Tibial artery (tissue), 4 donors: ENCODE data around the gene TM9SF4.

Experiments used
- DNase-seq, 2 donors: peaks; one replicate each; pipeline ENCODE4 v3.0.0-alpha.2; 2019
- H3K27ac ChIP-seq, 2 donors: fragments of 200-600 bp; sonication (generic) in 1 of 2; 1 replicate in 1 of 2; 2 replicates in 1 of 2; pipeline ENCODE4 v1.5.1; 2018 to 2019; ENCODE audit warnings: mild to moderate bottlenecking in 1 of 2
- H3K27me3 ChIP-seq, 2 donors: fragments of 200-600 bp; sonication (generic) in 1 of 2; one replicate each; pipeline versions ENCODE4 v1.5.1 to v1.6.0; 2016 to 2019
- H3K36me3 ChIP-seq, 3 donors: fragments of 200-600 bp; sonication (generic) in 2 of 3; one replicate each; pipeline ENCODE4 v1.5.1; 2016 to 2019; ENCODE audit warnings: mild to moderate bottlenecking in 2 of 3
- H3K4me1 ChIP-seq, 4 donors: fragments of 200-600 bp; sonication (generic) in 2 of 4; 1 replicate in 3 of 4; 2 replicates in 1 of 4; pipeline ENCODE4 v1.5.1; 2016 to 2019
- H3K4me3 ChIP-seq, 2 donors: fragments of 200-600 bp; sonication (generic) in 1 of 2; 1 replicate in 1 of 2; 2 replicates in 1 of 2; pipeline ENCODE4 v1.5.1; 2018 to 2019; ENCODE audit warnings: mild to moderate bottlenecking in 2 of 2
- H3K9me3 ChIP-seq, 3 donors: fragments of 200-600 bp; sonication (generic) in 1 of 3; one replicate each; pipeline ENCODE4 v1.5.1; 2016 to 2019
- intact Hi-C: fragments of 100-400 bp; cut with DNase I; formaldehyde crosslinking; loops from one replicate; pipeline ENCODE4 v1.15.0; 2023; ENCODE audit warnings: low total_unique reads
- TF ChIP-seq, protein P1 (sequence below), 2 experiments: fragments of 200-600 bp in 1 of 2; fragments of 450-650 bp in 1 of 2; IDR thresholded peaks; one replicate each; pipeline ENCODE4 v1.5.1; 2017 to 2019; ENCODE audit warnings: antibody characterized with exemption in 2 of 2, mild to moderate bottlenecking in 1 of 2, moderate library complexity in 1 of 2

Gene TM9SF4

DNA sequence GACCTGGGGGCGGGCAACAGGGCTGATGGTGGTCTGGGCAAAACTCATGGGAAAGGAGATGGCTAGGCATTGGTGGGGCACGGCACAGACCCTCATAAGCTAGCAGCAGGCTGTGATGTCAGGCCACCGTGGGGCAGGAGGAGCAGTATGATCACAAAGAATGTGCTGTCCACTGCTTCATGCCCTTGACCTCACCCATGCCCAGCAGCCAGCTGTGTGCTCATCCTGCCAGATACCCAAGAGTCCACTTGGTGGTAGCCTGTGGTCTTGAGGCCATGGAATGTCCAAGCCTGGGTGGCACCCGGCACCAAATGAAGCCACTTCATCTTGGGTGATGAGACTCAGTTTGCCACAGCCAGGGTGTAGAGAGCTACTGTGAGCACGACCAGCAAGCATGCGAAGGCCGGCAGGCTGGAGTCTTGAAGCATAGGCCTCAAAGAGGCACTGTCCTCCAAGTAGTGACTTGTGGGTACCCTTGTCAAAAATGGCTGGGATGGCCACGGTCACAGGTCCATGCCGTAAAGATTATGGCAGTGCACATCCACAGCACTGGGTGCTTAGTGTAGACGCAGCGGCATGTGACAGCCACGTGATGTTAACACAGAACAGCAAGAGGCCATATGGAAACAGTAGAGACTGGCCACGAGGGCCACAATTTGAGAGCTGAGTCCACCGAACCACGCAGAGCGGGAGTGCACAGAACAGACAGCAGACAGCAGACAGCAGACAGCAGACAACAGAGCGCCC lies 79.0 kb downstream of the TM9SF4 start:
- H3K36me3 ChIP-seq, result no peaks in the 10 kb centered on the region
- H3K27ac ChIP-seq, result no peak overlapping the region
- intact Hi-C loops, result no loop called here
- H3K9me3 ChIP-seq, result no peaks in the 10 kb centered on the region
- H3K27me3 ChIP-seq, result no peaks in the 10 kb centered on the region
- H3K4me3 ChIP-seq, result peak overlapping the region in 1 of 2 donors; percentile 82
- no peak for DNase-seq
- TF ChIP-seq, protein P1, sequence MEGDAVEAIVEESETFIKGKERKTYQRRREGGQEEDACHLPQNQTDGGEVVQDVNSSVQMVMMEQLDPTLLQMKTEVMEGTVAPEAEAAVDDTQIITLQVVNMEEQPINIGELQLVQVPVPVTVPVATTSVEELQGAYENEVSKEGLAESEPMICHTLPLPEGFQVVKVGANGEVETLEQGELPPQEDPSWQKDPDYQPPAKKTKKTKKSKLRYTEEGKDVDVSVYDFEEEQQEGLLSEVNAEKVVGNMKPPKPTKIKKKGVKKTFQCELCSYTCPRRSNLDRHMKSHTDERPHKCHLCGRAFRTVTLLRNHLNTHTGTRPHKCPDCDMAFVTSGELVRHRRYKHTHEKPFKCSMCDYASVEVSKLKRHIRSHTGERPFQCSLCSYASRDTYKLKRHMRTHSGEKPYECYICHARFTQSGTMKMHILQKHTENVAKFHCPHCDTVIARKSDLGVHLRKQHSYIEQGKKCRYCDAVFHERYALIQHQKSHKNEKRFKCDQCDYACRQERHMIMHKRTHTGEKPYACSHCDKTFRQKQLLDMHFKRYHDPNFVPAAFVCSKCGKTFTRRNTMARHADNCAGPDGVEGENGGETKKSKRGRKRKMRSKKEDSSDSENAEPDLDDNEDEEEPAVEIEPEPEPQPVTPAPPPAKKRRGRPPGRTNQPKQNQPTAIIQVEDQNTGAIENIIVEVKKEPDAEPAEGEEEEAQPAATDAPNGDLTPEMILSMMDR (IDR thresholded peaks at IDR 0.05), result no peak
- peaks cover 0 to 29% (median 16%) of the 10 kb centered on the region in 4 donors for H3K4me1 ChIP-seq

DNA sequence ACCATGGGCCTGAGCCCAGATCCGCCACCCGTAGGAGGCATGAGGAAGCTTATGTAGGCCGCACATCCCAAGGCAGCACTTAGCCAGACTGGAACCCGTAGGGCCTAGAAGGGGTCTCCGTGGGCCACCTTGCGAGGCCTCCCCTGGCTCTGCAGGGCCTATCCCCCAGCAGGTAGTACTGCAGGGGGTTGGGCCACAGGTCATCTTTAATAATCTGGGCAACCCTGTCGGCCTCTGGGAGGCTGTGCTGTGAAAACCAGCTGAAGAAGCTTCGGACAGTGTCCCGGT lies 79.6 kb downstream of the TM9SF4 start:
- peaks cover 0 to 29% (median 16%) of the 10 kb centered on the region in 4 donors for H3K4me1 ChIP-seq
- peak overlapping the region; percentile 80 to 82 for H3K4me3 ChIP-seq
- H3K9me3 ChIP-seq, result no peaks in the 10 kb centered on the region
- DNase-seq, result peak in 1 of 2 donors; percentile 55
- intact Hi-C loops, result no loop called here
- H3K27me3 ChIP-seq, result no peaks in the 10 kb centered on the region
- no peaks in the 10 kb centered on the region for H3K36me3 ChIP-seq
- peak overlapping the region in 1 of 2 donors; percentile 90 for H3K27ac ChIP-seq
- TF ChIP-seq, protein P1 (IDR thresholded peaks at IDR 0.05), result no peak

DNA sequence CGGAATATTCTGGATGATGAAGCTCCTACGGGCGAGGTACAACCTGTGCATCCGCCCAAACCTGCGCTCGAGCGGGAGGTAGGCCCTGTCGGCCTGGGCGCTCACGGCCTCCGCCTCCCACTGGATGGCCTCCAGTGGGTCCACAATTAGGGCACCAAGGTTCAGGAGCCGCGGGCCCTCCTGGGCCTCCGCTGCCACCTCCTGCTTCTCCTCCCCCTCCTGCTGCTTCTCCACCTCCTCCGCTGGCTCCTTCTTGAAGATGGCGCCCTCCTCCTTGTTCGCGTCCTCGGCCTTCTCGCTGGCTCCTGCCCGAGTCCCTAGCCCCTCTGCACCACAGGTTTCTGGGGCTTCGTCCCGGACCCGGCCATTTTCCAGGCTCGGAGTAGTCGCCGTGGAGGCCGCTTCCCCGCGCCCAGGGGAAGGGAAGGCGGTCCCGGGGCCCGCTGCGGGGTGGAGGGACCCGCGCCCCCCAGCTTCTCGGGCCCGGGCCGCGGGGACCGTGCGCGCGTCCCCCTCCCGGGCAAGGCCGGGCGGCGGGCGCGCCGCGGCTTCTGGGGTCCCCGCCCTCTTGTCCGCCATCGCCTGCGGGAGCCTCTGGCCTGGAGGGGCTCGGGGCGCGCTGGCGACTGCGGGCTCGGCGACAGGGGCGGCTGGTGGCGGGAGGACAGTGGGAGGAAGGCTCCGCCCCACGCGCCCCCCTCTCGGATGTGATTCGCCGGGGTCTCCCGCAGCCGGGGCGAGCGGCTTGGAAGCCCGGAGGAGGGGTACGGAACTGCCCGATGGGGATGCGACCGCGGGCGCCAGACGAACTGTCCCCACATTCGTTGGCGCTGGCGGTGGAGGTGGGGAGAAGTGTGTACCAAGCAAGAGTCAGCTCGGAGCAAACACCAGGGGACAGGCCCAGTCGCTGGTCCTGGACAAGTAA lies 80.4 kb downstream of the TM9SF4 start:
- Histone ChIP-seq H3K27ac (peak overlapping the region; percentile 86 to 90), H3K4me1 (peaks cover 0 to 29% (median 16%) of the 10 kb centered on the region in 4 donors), H3K27me3 (no peaks in the 10 kb centered on the region), H3K4me3 (peak overlapping the region; percentile 80 to 82), H3K9me3 (no peaks in the 10 kb centered on the region), H3K36me3 (peaks cover 0 to 3% (median under 1%) of the 10 kb centered on the region in 3 donors)
- intact Hi-C loops, result no loop called here
- TF ChIP-seq, protein P1 (IDR thresholded peaks at IDR 0.05), result no peak
- peak; percentile 53 to 72 for DNase-seq

DNA sequence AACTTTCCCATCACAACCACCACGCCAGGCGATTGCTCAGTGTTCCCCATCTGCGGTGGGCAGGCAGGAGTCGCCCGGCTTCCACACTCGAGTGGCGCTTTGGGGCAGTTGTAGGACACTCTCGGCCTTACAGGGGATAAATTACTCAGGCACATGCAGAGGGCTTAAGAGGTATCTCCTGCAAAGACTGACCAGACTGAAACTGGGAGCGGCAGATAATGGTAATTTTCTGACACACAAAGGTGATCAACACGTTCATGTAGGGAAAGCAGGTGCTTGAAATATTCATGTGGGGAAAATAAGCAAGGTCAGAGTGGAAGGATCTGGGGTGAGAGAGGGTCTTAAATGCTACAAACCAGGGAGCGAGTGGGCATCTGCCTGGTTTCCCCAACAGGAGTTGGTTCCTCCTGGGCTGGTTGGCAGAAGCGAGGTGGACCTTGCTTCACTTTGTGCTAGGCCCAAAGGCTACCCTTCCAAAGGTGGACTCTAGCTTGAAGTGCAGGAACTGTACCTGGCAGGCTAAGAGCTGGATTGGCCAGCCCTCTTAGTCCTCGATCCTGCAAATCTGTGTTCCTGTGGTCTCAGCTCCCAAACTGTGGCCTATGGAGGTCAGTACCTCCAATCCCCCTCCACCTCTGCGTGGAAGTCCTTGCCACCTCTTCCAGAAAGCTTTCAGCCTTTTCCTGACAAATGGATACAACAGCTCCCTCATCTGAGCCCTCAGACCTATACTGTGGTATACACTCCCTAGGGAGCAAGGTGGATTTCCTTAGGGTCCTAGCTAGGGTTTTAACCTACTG lies 81.3 kb downstream of the TM9SF4 start:
- TF ChIP-seq, protein P1 (IDR thresholded peaks at IDR 0.05), result no peak
- Histone ChIP-seq H3K27ac (peak overlapping the region; percentile 86 to 90), H3K4me1 (peaks cover 0 to 29% (median 16%) of the 10 kb centered on the region in 4 donors), H3K9me3 (no peaks in the 10 kb centered on the region), H3K27me3 (no peaks in the 10 kb centered on the region), H3K4me3 (peak overlapping the region; percentile 80 to 82), H3K36me3 (peaks cover 6 to 12% (median 9%) of the 10 kb centered on the region in 3 donors)
- DNase-seq, result peak in 1 of 2 donors; percentile 19
- intact Hi-C loops, result no loop called here

DNA sequence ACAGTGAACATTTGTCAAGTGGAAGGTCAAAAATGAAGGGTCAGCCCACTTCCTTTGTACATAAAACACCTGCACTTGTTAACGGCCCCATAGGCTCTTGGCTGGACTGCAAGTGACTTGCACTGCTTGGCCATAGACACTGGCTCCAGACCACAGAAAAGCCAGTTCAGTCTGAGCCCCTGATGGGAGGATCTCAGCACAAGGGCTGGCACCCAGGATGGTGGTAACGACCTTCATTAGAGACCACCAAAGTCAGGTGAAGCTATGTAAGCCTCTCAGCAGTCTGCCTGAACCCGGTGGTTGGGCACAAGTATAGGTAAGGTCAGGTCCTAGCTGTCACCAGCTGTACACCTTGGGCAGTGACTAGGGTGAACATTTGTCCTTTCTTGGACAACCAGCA lies 81.9 kb downstream of the TM9SF4 start:
- intact Hi-C loops, result no loop called here
- Histone ChIP-seq H3K36me3 (peaks cover 12 to 18% (median 15%) of the 10 kb centered on the region in 3 donors), H3K9me3 (no peaks in the 10 kb centered on the region), H3K27me3 (no peaks in the 10 kb centered on the region), H3K4me1 (peaks cover 0 to 29% (median 16%) of the 10 kb centered on the region in 4 donors), H3K4me3 (no peak overlapping the region), H3K27ac (no peak overlapping the region)
- TF ChIP-seq, protein P1 (IDR thresholded peaks at IDR 0.05), result no peak
- peak in 1 of 2 donors; percentile 20 for DNase-seq
